K562 (cell line): ENCODE data around the gene LMBR1L. TPM values are rescaled to one million over a fixed set of nuclear protein-coding genes. Genes with fewer than 3 reads are reported as not detected.

ENCODE experiments used
- ATAC-seq: fragments of 200-7000 bp; cut with Tn5 transposase; 3 replicates; pipeline ENCODE4 v1.9.1; 2020; ENCODE audit warnings: moderate library complexity
- BruUV-seq: library from RNA; stranded (reverse); fragments of 400-500 nt; replicated peaks from 2 replicates; lab custom pipeline; 2021; lab: Mats Ljungman, UMichigan
- CTCF ChIA-PET: fragments of 300-600 bp; formaldehyde crosslinking; extraction: SDS; loops from one replicate; lab custom pipeline; 2021; ENCODE audit warnings: low intra/inter-chr PET ratio; lab: Yijun Ruan, JAX
- POLR2A ChIA-PET: fragments of 300-600, 350-650 bp; sonication (Branson Sonifier 250); formaldehyde crosslinking; extraction: SDS; loops from one replicate; lab custom pipeline; 2021; ENCODE audit warnings: antibody characterized with exemption, inconsistent platforms; lab: Yijun Ruan, JAX
- DNase-seq, 4 experiments: peaks; one replicate each; pipeline versions ENCODE4 v3.0.0 to v3.0.0-alpha.2; 2011 to 2018; ENCODE audit warnings: low spot score in 3 of 4, mixed read lengths in 3 of 4; ENCODE audit errors: extremely low read depth in 1 of 4
- FAIRE-seq: peaks from 2 replicates; lab custom pipeline; 2011; peaks lifted over from hg19 to GRCh38; lab: Jason Lieb, UNC
- H2AFZ ChIP-seq: 2 replicates; pipeline ENCODE4 v1.6.0; 2011; ENCODE audit warnings: low read depth, low read length, control low read depth, inconsistent platforms
- H3K27ac ChIP-seq: fragments of 200-600 bp; 3 replicates; pipeline ENCODE4 v1.8.0; 2011; ENCODE audit warnings: low read depth, mild to moderate bottlenecking, control low read depth, inconsistent platforms, low read length, moderate library complexity, mixed read lengths; ENCODE audit errors: extremely low read depth
- H3K27me3 ChIP-seq, 2 experiments: fragments of 300-600 bp in 1 of 2; 2 replicates in 1 of 2; 3 replicates in 1 of 2; pipeline versions ENCODE4 v1.6.0 to v1.8.0; 2011; ENCODE audit warnings: inconsistent platforms in 2 of 2, low read length in 2 of 2, mild to moderate bottlenecking in 1 of 2, mixed read lengths in 1 of 2, moderate library complexity in 1 of 2; ENCODE audit not compliant: control insufficient read depth in 2 of 2, insufficient read depth in 2 of 2
- H3K36me3 ChIP-seq: fragments of 300-600 bp; 3 replicates; pipeline ENCODE4 v1.8.0; 2011; ENCODE audit warnings: mild to moderate bottlenecking, low read length, inconsistent platforms; ENCODE audit not compliant: control insufficient read depth, insufficient read depth
- H3K4me1 ChIP-seq, 2 experiments: fragments of 200-600 bp in 1 of 2; replicated peaks in 1 of 2; 2 replicates in 1 of 2; 3 replicates in 1 of 2; pipeline versions ENCODE4 v1.5.1 to v1.8.0; 2011; ENCODE audit warnings: inconsistent platforms in 2 of 2, low read length in 2 of 2, mild to moderate bottlenecking in 1 of 2, mixed read lengths in 1 of 2, moderate library complexity in 1 of 2; ENCODE audit not compliant: control insufficient read depth in 2 of 2, insufficient read depth in 2 of 2
- H3K4me2 ChIP-seq: 2 replicates; pipeline ENCODE4 v1.6.1; 2011; ENCODE audit warnings: low read length, control low read depth, inconsistent platforms, mixed read lengths; ENCODE audit not compliant: insufficient read depth
- H3K4me3 ChIP-seq: fragments of 200-600 bp; sonication (generic), shearing (Covaris generic); 2 replicates; pipeline ENCODE4 v1.5.1; 2016; ENCODE audit warnings: control low read depth, inconsistent platforms
- H3K79me2 ChIP-seq: fragments of 200-600 bp; 3 replicates; pipeline ENCODE4 v1.8.0; 2011; ENCODE audit warnings: low read length, inconsistent platforms; ENCODE audit not compliant: control insufficient read depth, insufficient read depth
- H3K9ac ChIP-seq, 2 experiments: 2 replicates each; pipeline versions ENCODE4 v1.6.0 to v1.6.1; 2011; ENCODE audit warnings: low read depth in 2 of 2, low read length in 2 of 2, control low read depth in 1 of 2, inconsistent platforms in 1 of 2, mild to moderate bottlenecking in 1 of 2, mixed read lengths in 1 of 2; ENCODE audit not compliant: insufficient read depth in 1 of 2
- H3K9me1 ChIP-seq: one replicate; pipeline ENCODE4 v1.6.0; 2011; ENCODE audit warnings: inconsistent platforms, mild to moderate bottlenecking, low read length, moderate library complexity; ENCODE audit not compliant: control insufficient read depth, insufficient read depth
- H3K9me3 ChIP-seq: replicated peaks from 2 replicates; pipeline ENCODE4 v1.5.1; 2011; ENCODE audit warnings: low read depth, low read length, inconsistent platforms; ENCODE audit not compliant: control insufficient read depth, insufficient read depth
- H4K20me1 ChIP-seq: replicated peaks from 2 replicates; pipeline ENCODE4 v1.6.1; 2011; ENCODE audit warnings: low read length, inconsistent platforms, mixed read lengths; ENCODE audit not compliant: control insufficient read depth, insufficient read depth
- NFYB ChIP-seq: IDR thresholded peaks from 2 replicates; pipeline ENCODE4 v1.6.1; 2011; ENCODE audit warnings: mild to moderate bottlenecking, moderate library complexity; ENCODE audit not compliant: insufficient read length; ENCODE audit errors: extremely low read depth
- WGBS: fragments of 100-300 bp; shearing (Covaris generic); methylation state at CpG from one replicate; pipeline ENCODE4 v1.1.6; 2016; ENCODE audit warnings: low coverage, mixed read lengths; ENCODE audit not compliant: insufficient coverage; ENCODE audit errors: missing lambda C conversion rate; 5-methylcytosine and 5-hydroxymethylcytosine counted together
- in situ Hi-C: fragments of 300-500 bp; cut with MboI; formaldehyde crosslinking; loops from 4 replicates; pipeline ENCODE4 v1.15.0; 2018; ENCODE audit warnings: inconsistent platforms, mixed read lengths
- intact Hi-C: fragments of 100-400 bp; cut with micrococcal nuclease; formaldehyde crosslinking; loops from 2 replicates; pipeline ENCODE4 v1.14.2; 2022
- polyA plus RNA-seq, 8 experiments: library from polyadenylated mRNA; depleted of rRNA in 4 of 8; stranded (reverse) in 5 of 8; unstranded in 3 of 8; fragments of >200 nt; fragmentation: Nextera tagmentation in 2 of 8; fragmentation: Illumina TruSeq in 1 of 8; extraction: Ambion mirVana in 2 of 8; extraction: Trizol in 1 of 8; gene quantifications; 2 replicates each; pipeline versions ENCODE4 v1.2.1 to v1.2.3, GENCODE V29; 2011 to 2014; ENCODE audit warnings: inconsistent platforms in 1 of 8, missing spikeins in 1 of 8
- total RNA-seq, 7 experiments: library from RNA; depleted of rRNA in 6 of 7; stranded (reverse); fragments of >200 nt in 6 of 7; fragmentation: Illumina TruSeq in 2 of 7; extraction: Trizol in 2 of 7; gene quantifications; 2 replicates each; pipeline versions ENCODE4 v1.2.1 to v1.2.3, GENCODE V29; 2011 to 2021; ENCODE audit warnings: low replicate concordance in 1 of 7
- TF ChIP-seq, protein P1 (sequence below): sonication (generic); formaldehyde crosslinking; IDR thresholded peaks from 2 replicates; pipeline ENCODE4 v1.8.0; 2022; ENCODE audit warnings: mild to moderate bottlenecking, missing genetic modification reagents
- TF ChIP-seq, protein P2 (sequence below): sonication (generic); formaldehyde crosslinking; IDR thresholded peaks from 2 replicates; pipeline ENCODE4 v1.8.0; 2022; ENCODE audit warnings: mild to moderate bottlenecking, missing genetic modification reagents, borderline replicate concordance

LMBR1L gene
- total and polyA plus RNA-seq, 9 of the 15 experiments (the other 6 are each of a cell fraction or from before 2014, with no cell fraction given): 2.5 to 57.0 (median 31.1) TPM

DNA sequence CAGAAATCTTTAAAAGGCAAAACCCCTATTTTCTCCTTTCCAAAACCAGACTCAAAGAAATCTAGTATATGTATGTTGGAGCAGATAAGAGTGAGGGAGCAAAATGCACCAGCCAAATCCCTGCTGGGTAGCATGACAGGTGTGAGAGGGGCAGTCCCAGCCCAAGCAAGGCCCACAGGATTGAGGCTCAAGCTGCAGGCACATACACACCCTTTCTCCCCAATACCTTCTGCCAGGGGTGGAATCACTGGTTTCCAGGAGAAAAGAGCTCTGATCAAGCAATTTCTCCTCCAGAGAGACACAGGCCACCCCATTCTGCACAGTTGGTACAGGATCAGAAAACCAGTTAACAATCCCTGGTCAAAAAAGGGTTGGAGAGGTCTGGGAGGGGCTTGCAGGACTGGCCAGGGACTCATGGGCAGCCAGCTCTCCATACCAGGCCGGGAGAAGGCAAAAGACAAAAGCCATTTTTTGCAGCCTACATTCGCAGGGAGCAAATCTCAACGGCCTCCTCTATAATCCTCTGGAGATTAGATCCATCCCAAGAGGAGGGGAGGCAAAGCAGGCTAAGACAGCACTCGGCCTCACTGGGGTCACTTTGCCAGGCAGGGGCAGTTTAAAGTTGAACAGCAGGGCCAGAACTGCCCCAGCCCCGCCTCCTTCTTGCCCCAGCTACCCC is 52.1 kb downstream of the LMBR1L start:
- Histone ChIP-seq H3K9me1 (peaks cover 4% of the 10 kb centered on the region), H2AFZ (no peak overlapping the region), H3K36me3 (peaks cover 35% of the 10 kb centered on the region), H3K27me3 (no peaks in the 10 kb centered on the region), H3K4me3 (peak overlapping the region; percentile 94), H3K9me3 (no peaks in the 10 kb centered on the region), H3K4me2 (peak overlapping the region; percentile 94), H4K20me1 (peaks cover 51% of the 10 kb centered on the region), H3K4me1 (peaks cover 13 to 24% of the 10 kb centered on the region in 2 experiments; a peak in 4 of 5 replicates), H3K79me2 (peaks cover 82% of the 10 kb centered on the region), H3K27ac (peak overlapping the region; percentile 98; the same call in 2 of the 3 replicates), H3K9ac (peak overlapping the region; percentile 96 to 98)
- no peak for TF ChIP-seq NFYB
- TF ChIP-seq, protein P1, sequence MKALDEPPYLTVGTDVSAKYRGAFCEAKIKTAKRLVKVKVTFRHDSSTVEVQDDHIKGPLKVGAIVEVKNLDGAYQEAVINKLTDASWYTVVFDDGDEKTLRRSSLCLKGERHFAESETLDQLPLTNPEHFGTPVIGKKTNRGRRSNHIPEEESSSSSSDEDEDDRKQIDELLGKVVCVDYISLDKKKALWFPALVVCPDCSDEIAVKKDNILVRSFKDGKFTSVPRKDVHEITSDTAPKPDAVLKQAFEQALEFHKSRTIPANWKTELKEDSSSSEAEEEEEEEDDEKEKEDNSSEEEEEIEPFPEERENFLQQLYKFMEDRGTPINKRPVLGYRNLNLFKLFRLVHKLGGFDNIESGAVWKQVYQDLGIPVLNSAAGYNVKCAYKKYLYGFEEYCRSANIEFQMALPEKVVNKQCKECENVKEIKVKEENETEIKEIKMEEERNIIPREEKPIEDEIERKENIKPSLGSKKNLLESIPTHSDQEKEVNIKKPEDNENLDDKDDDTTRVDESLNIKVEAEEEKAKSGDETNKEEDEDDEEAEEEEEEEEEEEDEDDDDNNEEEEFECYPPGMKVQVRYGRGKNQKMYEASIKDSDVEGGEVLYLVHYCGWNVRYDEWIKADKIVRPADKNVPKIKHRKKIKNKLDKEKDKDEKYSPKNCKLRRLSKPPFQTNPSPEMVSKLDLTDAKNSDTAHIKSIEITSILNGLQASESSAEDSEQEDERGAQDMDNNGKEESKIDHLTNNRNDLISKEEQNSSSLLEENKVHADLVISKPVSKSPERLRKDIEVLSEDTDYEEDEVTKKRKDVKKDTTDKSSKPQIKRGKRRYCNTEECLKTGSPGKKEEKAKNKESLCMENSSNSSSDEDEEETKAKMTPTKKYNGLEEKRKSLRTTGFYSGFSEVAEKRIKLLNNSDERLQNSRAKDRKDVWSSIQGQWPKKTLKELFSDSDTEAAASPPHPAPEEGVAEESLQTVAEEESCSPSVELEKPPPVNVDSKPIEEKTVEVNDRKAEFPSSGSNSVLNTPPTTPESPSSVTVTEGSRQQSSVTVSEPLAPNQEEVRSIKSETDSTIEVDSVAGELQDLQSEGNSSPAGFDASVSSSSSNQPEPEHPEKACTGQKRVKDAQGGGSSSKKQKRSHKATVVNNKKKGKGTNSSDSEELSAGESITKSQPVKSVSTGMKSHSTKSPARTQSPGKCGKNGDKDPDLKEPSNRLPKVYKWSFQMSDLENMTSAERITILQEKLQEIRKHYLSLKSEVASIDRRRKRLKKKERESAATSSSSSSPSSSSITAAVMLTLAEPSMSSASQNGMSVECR: 0 out of 2 replicates have a peak, but pooled peaks have one; percentile 14
- TF ChIP-seq, protein P2, sequence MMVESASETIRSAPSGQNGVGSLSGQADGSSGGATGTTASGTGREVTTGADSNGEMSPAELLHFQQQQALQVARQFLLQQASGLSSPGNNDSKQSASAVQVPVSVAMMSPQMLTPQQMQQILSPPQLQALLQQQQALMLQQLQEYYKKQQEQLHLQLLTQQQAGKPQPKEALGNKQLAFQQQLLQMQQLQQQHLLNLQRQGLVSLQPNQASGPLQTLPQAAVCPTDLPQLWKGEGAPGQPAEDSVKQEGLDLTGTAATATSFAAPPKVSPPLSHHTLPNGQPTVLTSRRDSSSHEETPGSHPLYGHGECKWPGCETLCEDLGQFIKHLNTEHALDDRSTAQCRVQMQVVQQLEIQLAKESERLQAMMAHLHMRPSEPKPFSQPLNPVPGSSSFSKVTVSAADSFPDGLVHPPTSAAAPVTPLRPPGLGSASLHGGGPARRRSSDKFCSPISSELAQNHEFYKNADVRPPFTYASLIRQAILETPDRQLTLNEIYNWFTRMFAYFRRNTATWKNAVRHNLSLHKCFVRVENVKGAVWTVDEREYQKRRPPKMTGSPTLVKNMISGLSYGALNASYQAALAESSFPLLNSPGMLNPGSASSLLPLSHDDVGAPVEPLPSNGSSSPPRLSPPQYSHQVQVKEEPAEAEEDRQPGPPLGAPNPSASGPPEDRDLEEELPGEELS (CRISPR knock-in tag): 0 out of 2 replicates have a peak, but pooled peaks have one; percentile 10
- in situ Hi-C loops (no loop called here), intact Hi-C loops (no loop called here)
- no TSS peak for BruUV-seq
- peak in 1 of 4 experiments; percentile 11 for DNase-seq
- no peak for FAIRE-seq
- ATAC-seq: no peak
- WGBS: 5% methylated on average over 5 of the region's 5 CpGs
- POLR2A ChIA-PET: interaction anchor here (0.5 to 6.4 kb wide), 19 partner anchors 8 to 523 kb away, joined by 3 to 40 read pairs (median 4); partner anchors contain the start of genes RHEBL1, TUBA1B and TUBA1C
- CTCF ChIA-PET: no interaction called here
